ENCODE data around the gene CSF3. TPM values are rescaled to one million over a fixed set of nuclear protein-coding genes. Genes with fewer than 3 reads are reported as not detected.

CSF3 gene
- total RNA-seq, 1 donor from 2014 or later: not detected

DNA sequence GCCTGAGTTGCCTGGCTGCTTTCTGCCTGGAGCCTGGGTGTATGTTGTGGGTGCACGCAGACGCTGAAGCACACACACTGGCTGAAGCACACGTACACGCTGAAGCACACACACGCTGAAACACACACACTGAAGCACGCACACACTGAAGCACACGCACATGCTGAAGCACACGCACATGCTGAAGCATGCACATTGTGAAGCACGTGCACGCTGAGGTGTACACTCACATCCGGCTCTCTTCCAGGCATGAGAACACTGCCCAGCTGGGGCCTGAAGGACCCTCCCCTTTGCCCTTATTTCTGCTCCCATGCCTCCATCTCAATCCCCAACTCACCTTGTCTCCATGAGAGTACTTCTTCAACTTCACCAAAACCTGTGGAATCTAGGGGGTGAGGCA lies 16.5 kb downstream of the CSF3 start:
- Mint-ChIP-seq H3K4me1 (ENCODE audit: low read depth) (no peaks in the 10 kb centered on the region), H3K27ac (ENCODE audit: unreplicated experiment) (no peak overlapping the region), H3K27me3 (ENCODE audit: low read depth) (no peaks in the 10 kb centered on the region), H3K36me3 (ENCODE audit: low read depth) (peaks cover 40% of the 10 kb centered on the region), H3K9me3 (ENCODE audit: low read depth) (no peaks in the 10 kb centered on the region), H3K4me3 (ENCODE audit: unreplicated experiment) (no peak overlapping the region)
- no peak for TF ChIP-seq CTCF (IDR thresholded peaks at IDR 0.05)
- no peak for DNase-seq (ENCODE audit: low spot score)

DNA sequence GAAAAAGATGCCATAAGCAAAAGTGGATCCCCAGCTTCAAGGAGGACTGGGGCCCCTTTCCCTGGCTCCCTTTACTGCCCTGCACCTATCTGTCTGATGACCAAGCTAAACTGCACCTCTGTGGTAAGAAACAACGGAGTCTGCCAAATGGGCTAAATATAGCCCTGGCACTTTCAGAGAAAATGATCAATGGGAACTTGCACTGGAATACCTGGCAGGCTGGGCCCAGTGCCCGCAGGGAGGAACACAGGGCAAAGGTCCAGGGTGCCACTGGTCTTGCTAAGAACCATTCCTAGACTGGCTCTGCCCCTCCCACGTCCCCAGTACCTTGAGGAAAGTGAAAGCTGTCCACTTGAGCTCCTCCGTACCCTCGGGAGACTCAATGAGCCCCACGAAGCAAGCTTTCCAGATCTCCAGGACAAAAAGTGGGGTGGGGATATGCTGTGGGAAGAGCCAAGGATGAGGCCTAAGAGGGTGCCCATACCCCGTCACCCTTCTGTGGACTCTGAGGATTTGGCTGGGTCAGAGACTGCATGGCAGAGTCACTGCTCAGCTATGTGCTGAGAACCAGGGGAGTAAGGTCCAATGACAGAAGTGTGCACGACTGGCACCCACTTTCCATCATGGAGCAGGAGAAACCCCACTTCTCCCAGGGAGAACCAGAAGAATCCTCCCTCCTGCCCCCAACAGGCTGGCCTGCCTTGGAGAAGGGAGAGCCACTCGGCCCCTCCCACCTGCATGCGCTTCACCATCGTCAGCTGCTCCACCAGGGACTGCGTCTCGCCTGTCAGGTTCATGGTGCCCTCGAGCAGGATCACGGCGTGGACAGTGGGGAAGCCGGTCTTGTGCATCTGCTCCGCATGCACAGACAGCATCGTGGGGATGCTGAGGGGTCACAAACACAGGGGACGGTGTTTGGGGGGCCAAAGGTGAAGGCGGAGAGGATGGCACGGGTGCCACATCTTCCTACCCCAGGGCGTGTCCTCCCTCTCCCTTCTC lies 17.4 kb downstream of the CSF3 start:
- DNase-seq (ENCODE audit: low spot score): no peak
- Mint-ChIP-seq H3K27ac (ENCODE audit: unreplicated experiment) (no peak overlapping the region), H3K4me1 (ENCODE audit: low read depth) (no peaks in the 10 kb centered on the region), H3K4me3 (ENCODE audit: unreplicated experiment) (no peak overlapping the region), H3K9me3 (ENCODE audit: low read depth) (no peaks in the 10 kb centered on the region), H3K27me3 (ENCODE audit: low read depth) (no peaks in the 10 kb centered on the region), H3K36me3 (ENCODE audit: low read depth) (peaks cover 40% of the 10 kb centered on the region)
- no peak for TF ChIP-seq CTCF (IDR thresholded peaks at IDR 0.05)

DNA sequence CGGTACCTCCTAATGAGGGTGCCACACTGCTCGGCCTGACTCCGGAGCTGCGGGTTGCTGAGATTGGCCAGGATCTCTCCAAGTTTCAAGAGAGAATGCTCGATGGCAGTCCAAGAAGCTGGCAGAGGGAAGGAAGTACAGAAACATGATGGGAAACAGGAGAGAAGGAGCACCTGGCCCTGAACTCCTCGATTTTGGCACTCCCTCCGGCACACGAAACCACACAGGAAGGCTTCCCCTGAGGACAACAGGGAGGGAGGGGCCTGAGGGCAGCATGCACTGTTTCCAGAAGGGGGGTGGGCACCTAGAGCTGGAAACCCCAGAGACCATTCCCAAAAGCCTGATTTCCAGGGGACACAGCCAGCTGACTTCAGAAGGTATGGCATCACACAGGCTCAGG lies 18.1 kb downstream of the CSF3 start:
- Mint-ChIP-seq H3K27ac (ENCODE audit: unreplicated experiment) (no peak overlapping the region), H3K4me3 (ENCODE audit: unreplicated experiment) (no peak overlapping the region), H3K36me3 (ENCODE audit: low read depth) (peaks cover 40% of the 10 kb centered on the region), H3K4me1 (ENCODE audit: low read depth) (no peaks in the 10 kb centered on the region), H3K27me3 (ENCODE audit: low read depth) (no peaks in the 10 kb centered on the region), H3K9me3 (ENCODE audit: low read depth) (no peaks in the 10 kb centered on the region)
- TF ChIP-seq CTCF (IDR thresholded peaks at IDR 0.05): no peak
- no peak for DNase-seq (ENCODE audit: low spot score)

GRCh38 chr17:40034426-40035161 lies 19.4 kb downstream of the CSF3 start:
- H3K36me3 Mint-ChIP-seq (ENCODE audit: low read depth): peaks cover 30% of the 10 kb centered on the region
- no peak overlapping the region for H3K4me3 Mint-ChIP-seq (ENCODE audit: unreplicated experiment)

More at GRCh38 chr17:40034426-40035161, 19.4 kb downstream of the CSF3 start:
- H3K27ac Mint-ChIP-seq (ENCODE audit: unreplicated experiment): no peak overlapping the region
- no peaks in the 10 kb centered on the region for H3K27me3 Mint-ChIP-seq (ENCODE audit: low read depth)
- no peaks in the 10 kb centered on the region for H3K9me3 Mint-ChIP-seq (ENCODE audit: low read depth)
- no peak for TF ChIP-seq CTCF (IDR thresholded peaks at IDR 0.05)
- H3K4me1 Mint-ChIP-seq (ENCODE audit: low read depth): peaks cover 11% of the 10 kb centered on the region
- no peak for DNase-seq (ENCODE audit: low spot score)

Measured in chondrocyte (in vitro differentiated cells).